Activated T-cell treated with anti-CD3 and anti-CD28 coated beads for 24 hours (primary cell): ENCODE results near the gene NSMF.

Experiments
- DNase-seq: peaks from one replicate; pipeline ENCODE4 v3.0.0-alpha.2; 2020; ENCODE audit warnings: low read depth

Gene NSMF

DNA sequence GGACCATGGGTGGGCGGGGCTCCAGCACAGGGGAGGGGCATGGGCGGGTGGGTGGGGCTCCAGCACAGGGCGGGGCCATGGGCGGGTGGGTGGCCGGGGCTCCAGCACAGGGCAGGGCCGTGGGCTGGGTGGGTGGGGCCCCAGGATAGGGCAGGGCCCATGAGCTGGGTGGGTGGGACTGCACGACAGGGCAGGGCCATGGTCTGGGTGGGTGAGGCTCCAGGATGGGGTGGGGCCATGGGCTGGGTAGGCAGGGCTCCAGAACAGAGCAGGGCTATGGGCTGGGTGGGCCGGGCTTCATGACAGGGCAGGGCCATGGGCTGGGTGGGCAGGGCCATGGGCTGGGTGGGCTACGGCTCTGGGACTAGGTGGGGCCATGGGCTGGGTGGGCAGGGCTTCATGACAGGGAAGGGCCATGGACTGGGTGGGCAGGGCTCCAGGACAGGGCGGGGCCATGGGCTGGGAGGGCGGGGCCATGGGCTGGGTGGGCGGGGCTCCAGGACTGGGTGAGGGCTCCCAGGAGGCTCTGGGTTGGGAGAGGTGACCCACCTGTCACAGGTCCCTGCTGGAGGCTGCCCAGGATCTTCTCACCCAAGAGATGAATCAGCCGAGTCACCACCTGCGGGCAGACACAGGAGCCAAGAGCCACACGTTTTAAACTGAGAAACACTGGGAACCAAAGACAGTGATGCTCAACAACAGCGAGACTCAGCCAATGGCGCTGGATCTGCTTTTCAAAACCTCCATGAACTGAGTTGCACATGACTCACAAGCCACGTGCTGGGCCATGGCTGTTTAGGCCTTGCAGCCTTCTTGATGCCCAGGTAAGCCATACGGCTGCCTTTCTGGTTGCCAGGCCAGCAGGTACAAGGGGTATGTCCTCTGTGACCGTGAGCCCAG lies 33.6 kb upstream of the NSMF start:
- no peak for DNase-seq

DNA sequence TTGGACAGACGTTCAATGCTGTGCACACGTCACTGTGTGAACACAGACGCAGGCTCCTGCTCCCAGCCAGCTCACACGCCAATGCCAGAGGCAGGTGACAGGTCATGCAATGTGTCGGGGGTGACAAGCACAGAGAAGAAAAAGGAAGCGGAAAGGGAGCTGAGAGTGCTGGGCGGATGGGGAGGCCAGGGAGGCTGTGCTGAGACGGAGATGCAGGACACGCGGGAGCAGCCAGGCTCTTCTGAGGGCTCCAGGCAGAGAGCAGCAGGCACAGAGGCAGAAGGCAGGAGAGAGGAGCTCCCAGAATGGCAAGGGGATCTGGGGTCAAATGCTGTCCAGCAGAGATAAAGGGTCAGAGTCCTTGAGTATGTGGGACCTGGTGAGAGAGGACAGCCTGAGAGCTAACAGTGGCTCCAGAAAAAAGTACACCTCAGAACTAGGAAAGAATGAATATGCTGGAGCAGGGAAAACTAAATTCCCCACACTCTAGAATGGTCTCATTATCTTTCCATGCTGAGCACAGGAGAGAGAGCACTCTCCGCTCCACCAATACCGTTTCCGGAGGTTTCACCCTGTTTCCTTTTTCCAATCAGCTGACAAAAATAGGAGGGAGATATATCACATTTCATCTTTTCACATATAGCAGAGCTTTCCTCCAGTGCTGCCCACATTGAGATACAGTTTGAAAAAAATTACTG lies 32.8 kb upstream of the NSMF start:
- no peak for DNase-seq

GRCh38 chr9:137490532-137491186 lies 31.5 kb upstream of the NSMF start:
- DNase-seq = no peak

DNA sequence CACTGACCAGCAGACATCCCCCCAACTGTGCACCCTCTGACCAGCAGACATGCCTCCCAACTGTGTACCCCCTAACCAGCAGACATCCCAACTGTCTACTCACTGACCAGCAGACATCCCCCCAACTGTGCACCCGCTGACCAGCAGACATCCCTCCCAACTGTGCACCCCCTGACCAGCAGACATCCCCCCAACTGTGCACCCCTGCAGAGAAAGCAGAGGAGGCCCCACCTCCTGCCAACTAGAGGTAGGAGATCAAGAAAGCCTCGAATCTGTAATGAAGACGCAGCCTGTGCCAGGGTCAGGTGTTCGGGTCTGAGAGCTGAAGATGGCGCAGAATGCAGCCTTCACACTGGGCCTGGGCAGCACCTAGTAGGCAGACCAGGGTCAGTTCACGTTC lies 29.8 kb upstream of the NSMF start:
- DNase-seq = no peak

- no peak for DNase-seq
Measured at GRCh38 chr9:137488327-137488653, 29.2 kb upstream of the NSMF start.

DNA sequence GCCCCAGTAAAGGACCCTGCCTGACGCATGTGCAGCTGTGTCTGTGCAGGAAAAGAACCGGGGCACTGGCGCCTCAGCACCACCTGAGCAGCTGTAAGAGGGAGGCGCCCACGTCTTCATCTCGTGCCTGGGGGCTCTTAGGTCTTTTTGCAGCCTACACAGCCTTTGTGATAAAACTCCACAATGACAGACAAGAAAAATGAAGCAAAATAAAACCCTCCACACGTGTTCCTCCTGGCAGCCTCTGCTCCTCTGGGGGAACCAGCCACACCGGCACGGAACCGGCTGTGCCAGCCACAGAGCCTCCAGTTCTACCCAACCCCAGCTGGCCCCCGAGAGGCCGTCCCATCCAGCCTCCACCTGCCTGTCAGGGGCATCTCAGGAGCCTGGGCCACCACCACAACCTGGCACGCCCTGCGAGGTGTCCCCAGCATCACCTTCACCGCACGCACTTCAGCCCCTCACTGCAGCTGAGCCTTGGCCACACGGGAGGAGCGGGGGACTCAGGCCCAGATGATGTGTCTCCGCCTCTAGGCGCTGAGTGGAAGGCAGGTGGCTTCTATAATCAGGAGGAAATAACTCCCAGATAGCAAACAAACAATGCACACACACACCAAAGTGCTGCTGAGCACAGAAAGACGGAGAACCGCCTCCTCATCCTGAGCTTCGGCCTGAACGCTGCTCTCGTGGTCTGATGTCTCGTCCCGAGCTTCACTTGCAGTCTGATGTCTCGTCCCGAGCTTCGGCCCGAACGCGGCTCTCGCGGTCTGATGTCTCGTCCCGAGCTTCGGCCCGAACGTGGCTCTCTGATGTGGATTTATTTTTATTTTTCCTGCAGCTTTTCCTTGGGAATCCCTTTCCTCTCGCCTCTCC lies 28.6 kb upstream of the NSMF start:
- no peak for DNase-seq

DNA sequence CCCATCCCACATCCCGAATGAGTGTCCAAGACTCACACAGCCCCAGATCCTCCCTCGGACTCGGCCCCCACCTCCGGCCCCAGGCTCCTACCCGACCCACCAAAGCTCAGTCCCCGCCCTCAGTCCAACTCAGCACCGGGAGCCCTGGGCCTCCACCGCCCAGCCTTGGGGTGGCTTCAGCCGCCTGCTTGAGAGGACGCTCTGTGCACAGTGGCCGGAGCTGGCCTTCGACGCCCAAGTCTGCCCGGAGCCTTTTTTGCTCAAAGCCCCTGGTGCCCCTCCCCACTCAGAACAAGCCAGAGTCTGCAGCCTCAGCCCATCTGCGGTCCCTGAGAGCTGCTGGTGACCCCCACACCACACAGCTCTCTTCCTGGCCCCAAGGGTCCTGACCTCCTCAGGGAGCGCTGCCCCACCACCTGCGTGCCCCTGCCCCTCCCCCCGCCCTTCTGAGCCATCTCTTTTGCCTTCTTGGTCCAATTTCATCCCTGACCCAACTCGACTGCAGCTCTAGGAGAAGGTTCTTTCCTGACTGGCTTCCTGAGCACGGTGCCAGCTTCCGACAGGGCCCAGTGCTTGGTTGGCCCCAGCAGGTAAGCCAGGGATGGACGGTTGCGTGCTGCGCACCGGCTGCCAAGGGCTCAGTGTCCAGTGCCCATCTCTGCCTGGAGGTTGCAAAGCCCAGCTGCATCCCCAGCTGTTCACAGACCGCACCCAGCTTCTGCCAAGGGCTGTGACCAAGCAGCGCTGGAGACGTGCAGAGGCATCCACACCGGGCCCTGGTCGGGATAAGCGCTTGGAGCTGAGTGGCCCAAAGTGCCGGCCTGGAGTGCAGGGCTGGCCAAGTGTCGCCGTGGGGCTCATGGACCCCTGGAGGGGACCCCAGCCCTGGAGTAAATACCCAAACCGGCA lies 27.7 kb upstream of the NSMF start:
- no peak for DNase-seq

DNA sequence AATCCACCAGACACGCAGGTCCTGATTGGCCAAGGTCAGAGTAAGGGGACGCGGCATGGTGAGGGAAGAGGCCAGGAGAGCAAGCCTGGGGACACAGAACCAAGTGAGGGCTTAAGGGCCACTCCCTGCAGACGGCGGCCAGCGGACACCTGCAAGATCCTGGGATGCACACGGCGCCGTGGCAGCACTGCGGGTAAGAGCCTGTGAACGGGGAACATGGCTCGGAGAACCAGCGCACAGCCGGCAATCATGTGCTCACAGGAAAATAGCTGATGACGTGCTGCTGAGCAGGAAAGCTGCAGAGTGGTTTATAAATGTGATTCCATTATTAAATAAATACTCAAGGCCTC lies 27.0 kb upstream of the NSMF start:
- DNase-seq = no peak

GRCh38 chr9:137485343-137486140 lies 26.4 kb upstream of the NSMF start:
- DNase-seq = no peak

- DNase-seq = no peak
Measured at GRCh38 chr9:137484551-137485315, 25.6 kb upstream of the NSMF start.

DNA sequence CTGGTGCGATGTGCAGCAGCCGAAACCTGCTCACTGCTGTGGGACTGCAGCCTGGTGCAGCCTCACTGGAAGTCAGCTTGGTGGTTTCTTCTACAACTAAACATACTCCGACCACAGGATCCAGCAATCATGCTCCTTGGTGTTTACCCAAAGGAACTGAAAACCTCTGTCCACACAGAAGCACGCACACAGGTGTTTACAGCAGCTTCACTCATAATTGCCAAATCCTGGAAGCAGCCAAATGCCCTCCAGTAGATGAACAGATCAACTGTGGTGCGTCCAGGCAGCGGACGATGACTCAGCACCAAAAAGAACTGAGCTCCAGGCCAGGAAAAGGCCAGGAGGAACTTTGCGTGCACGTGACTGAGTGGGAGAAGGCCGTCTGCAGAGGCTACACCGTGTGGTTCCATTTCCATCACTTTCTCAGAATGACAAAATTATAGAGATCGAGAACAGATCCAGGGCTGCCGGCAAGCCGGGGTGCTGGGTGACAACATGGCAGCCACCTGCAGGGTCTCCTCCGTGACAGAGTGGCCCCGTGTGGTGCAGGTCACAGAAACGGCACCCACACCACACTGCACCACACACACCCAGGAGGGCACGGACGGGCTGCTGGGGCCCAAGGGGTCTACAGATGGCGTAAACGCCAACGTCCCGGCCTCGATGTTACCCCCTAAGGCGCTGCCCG lies 23.1 kb upstream of the NSMF start:
- DNase-seq = no peak

DNA sequence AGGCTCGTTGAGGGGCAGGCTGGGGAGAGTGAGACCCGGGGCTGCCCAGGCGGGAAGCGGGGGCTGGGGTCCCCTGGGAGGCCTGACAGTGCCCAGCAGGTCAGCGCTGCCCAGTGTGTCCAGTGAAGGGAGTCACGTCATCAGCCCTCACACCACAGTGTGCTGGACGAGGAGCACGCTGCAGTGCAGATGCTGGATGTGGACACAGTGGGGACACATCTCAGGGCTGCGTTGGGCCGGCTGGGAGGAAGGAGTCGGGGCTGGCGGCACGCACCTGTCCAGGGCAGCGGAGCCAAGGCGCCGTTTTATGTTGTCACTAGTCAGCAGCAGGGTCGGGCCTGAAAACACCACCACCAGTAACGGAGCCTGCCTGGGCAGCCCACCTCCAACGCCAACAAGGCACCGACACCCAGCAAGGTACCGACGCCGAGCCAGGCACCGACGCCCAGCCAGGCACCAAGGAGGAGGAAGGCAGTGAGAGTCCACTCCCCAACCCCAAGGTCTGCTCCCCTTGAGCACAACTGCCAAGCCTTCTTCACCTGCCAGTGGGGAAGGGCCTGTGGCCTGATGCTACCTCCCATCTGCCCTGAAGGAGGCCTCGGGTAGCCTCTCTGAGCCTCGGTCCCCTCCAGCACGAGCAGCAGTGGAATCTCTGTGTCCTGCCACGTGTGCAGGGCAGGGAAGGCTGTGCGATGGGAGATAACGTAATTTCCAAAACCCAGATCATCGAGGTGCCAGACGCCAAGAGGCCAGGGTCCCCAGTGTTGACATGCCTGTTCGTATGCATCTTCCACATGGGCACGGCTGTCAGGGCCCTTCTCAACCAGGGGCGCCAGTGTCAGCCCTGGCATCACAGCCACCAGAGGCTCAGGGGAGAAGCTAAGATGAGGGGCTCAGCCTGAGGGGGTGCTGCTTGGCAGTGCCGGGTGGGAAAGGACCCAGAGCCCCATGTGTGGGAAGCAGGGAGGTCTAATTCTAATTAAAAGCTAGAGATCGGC lies 21.9 kb upstream of the NSMF start:
- DNase-seq = no peak

DNA sequence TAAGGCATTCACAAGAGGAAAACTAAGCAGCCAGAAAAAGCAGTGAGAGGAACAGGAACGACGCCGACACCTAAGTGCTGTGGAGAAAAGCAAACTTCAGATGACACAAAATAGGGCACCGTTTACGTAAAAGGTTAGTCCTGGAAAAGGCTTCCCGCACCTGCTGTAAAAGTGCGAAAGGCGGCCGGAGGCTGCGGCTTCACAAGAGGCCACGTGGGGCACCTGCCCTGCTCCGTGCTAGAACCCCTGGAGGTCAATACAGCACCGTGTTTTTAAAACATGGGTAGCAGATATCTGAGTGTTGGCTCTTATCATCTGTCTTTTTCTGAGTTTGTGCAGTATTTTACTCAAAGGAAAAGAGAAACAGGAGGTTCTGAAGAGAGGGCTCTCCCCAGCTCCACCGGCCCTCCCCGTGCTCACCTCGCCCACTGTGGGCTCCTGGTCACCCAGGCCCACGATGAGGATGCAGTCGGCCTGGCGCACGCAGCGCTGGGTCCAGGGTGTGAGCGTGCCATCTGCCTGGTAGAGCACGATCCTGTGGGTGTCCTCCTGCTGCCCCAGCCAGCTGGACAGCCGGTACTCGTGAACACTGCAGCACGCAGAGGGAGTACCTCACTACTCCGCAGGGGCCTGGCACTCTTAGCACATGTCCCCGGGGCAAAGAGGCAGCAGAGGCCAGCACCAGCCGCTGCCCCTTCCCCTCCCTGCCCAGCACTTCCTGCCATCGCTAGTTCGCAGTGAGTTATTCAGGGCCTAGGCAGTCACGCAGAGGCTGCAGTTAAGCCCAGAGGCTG lies 21.0 kb upstream of the NSMF start:
- DNase-seq = no peak

- no peak for DNase-seq
Measured at GRCh38 chr9:137478962-137479861, 20.1 kb upstream of the NSMF start.

GRCh38 chr9:137478613-137478961 lies 19.5 kb upstream of the NSMF start:
- DNase-seq = no peak
